Upper lobe of right lung (tissue), 1 donor: Measurements from ENCODE around the gene KCNJ15. TPM values are rescaled to one million over a fixed set of nuclear protein-coding genes. Genes with fewer than 3 reads are reported as not detected.
A peak's percentile ranks its signal among the peaks of the same experiment; 100 is the strongest.

Source experiments
- ATAC-seq: fragments of 200-7000 bp; cut with Tn5 transposase; one replicate; pipeline ENCODE4 v1.9.1; 2020; ENCODE audit warnings: mild to moderate bottlenecking, moderate library complexity
- DNase-seq: peaks from one replicate; pipeline ENCODE4 v3.0.0-alpha.2; 2020
- H3K27ac ChIP-seq: fragments of 200-600 bp; one replicate; pipeline ENCODE4 v1.8.0; 2022
- H3K27me3 ChIP-seq: fragments of 200-600 bp; one replicate; pipeline ENCODE4 v1.8.0; 2022; ENCODE audit warnings: mild to moderate bottlenecking
- H3K36me3 ChIP-seq: fragments of 200-600 bp; one replicate; pipeline ENCODE4 v1.8.0; 2022
- H3K4me1 ChIP-seq: fragments of 200-600 bp; one replicate; pipeline ENCODE4 v1.8.0; 2022
- H3K4me3 ChIP-seq: fragments of 200-600 bp; one replicate; pipeline ENCODE4 v1.8.0; 2022; ENCODE audit warnings: mild to moderate bottlenecking
- H3K9me3 ChIP-seq: fragments of 200-600 bp; one replicate; pipeline ENCODE4 v1.8.0; 2022
- CTCF ChIP-seq: fragments of 200-600 bp; IDR thresholded peaks from one replicate; pipeline ENCODE4 v1.8.0; 2022; ENCODE audit warnings: antibody characterized with exemption
- intact Hi-C: fragments of 100-400 bp; cut with DNase I; formaldehyde crosslinking; loops from one replicate; pipeline ENCODE4 v1.11.0; 2022
- total RNA-seq: library from RNA; stranded (reverse); fragmentation: NEBNext Ultra II Directional; extraction: Animal tissue kit (Norgen Biotek cat#: 25700); gene quantifications from one replicate; pipeline ENCODE4 v1.2.1, GENCODE V29; 2021
- donor health status: DM: no; HTN: yes; CAD: no; lungs with severe emphysema.

KCNJ15 gene
- total RNA-seq, 1 donor from 2014 or later: 80.1 TPM

GRCh38 chr21:38354231-38354630, 97.4 kb downstream of the KCNJ15 start:
- intact Hi-C loops: loop anchor here (5.0 kb wide), 1 partner anchor 137 kb away; no protein-coding TSS in a partner anchor
- Histone ChIP-seq H3K27ac (no peak overlapping the region), H3K27me3 (no peaks in the 10 kb centered on the region), H3K4me3 (peak overlapping the region; percentile 34), H3K36me3 (no peaks in the 10 kb centered on the region), H3K9me3 (no peaks in the 10 kb centered on the region), H3K4me1 (peaks cover 14% of the 10 kb centered on the region)
- TF ChIP-seq CTCF: no peak
- DNase-seq (no peak), ATAC-seq (no peak)

GRCh38 chr21:38354746-38355145, 98.0 kb downstream of the KCNJ15 start:
- H3K27ac ChIP-seq: no peak overlapping the region
- peaks cover 14% of the 10 kb centered on the region for H3K4me1 ChIP-seq
- no peaks in the 10 kb centered on the region for H3K27me3 ChIP-seq
- no peak for TF ChIP-seq CTCF
- H3K36me3 ChIP-seq: no peaks in the 10 kb centered on the region
- DNase-seq (no peak), ATAC-seq (no peak)
- H3K9me3 ChIP-seq: no peaks in the 10 kb centered on the region
- intact Hi-C loops: loop anchor here (5.0 kb wide), 2 partner anchors 137 to 192 kb away; no protein-coding TSS in a partner anchor
- H3K4me3 ChIP-seq: no peak overlapping the region

GRCh38 chr21:38355353-38355752, 98.6 kb downstream of the KCNJ15 start:
- no peaks in the 10 kb centered on the region for H3K9me3 ChIP-seq
- no peak for ATAC-seq
- H3K27ac ChIP-seq: no peak overlapping the region
- no peaks in the 10 kb centered on the region for H3K36me3 ChIP-seq
- no peak for TF ChIP-seq CTCF
- DNase-seq: no peak
- no peaks in the 10 kb centered on the region for H3K27me3 ChIP-seq
- intact Hi-C loops: loop anchor here (5.0 kb wide), 1 partner anchor 193 kb away; no protein-coding TSS in a partner anchor
- H3K4me1 ChIP-seq: peaks cover 14% of the 10 kb centered on the region
- no peak overlapping the region for H3K4me3 ChIP-seq

- Histone ChIP-seq H3K27me3 (no peaks in the 10 kb centered on the region), H3K4me3 (no peak overlapping the region), H3K27ac (no peak overlapping the region), H3K4me1 (peaks cover 13% of the 10 kb centered on the region), H3K36me3 (no peaks in the 10 kb centered on the region), H3K9me3 (no peaks in the 10 kb centered on the region)
- DNase-seq (peak; percentile 91), ATAC-seq (peak; percentile 90)
- intact Hi-C loops: loop anchor here (5.0 kb wide), 1 partner anchor 194 kb away; no protein-coding TSS in a partner anchor
- peak; percentile 97 for TF ChIP-seq CTCF
Measured at GRCh38 chr21:38355992-38356781, 99.4 kb downstream of the KCNJ15 start.

Other genes starting within 250 kb of the KCNJ15 start
- gene ERG, start 241.5 kb downstream of the KCNJ15 start, total RNA-seq: 36.7 TPM